H1 (cell line): ENCODE results near the gene OLA1. TPM values are rescaled to one million over a fixed set of nuclear protein-coding genes. Genes with fewer than 3 reads are reported as not detected.

Experiments
- CTCF ChIA-PET: fragments of 300-600 bp; sonication (Branson Sonifier 250); formaldehyde crosslinking; loops from one replicate; lab custom pipeline; 2021; ENCODE audit not compliant: partially characterized antibody; lab: Charles Lee
- POLR2A ChIA-PET: fragments of 300-600 bp; sonication (Branson Sonifier 250); formaldehyde crosslinking; loops from one replicate; lab custom pipeline; 2021; ENCODE audit warnings: inconsistent platforms; ENCODE audit not compliant: partially characterized antibody; lab: Charles Lee
- DNase-seq, 2 experiments: peaks; one replicate each; pipeline versions ENCODE4 v3.0.0 to v3.0.0-alpha.2; 2010 to 2022; ENCODE audit warnings: low spot score in 2 of 2, low read depth in 1 of 2, mixed read lengths in 1 of 2
- FAIRE-seq: peaks from 2 replicates; lab custom pipeline; 2011; peaks lifted over from hg19 to GRCh38; lab: Jason Lieb, UNC
- H2AFZ ChIP-seq: 2 replicates; pipeline ENCODE4 v1.8.1; 2012; ENCODE audit warnings: low read length, inconsistent platforms
- H2AK5ac ChIP-seq: 2 replicates; pipeline ENCODE4 v1.6.1; 2013; ENCODE audit warnings: low read depth, low read length
- H2BK120ac ChIP-seq: replicated peaks from 2 replicates; pipeline ENCODE3; 2013; ENCODE audit warnings: low read depth, low read length, inconsistent platforms
- H2BK12ac ChIP-seq: 2 replicates; pipeline ENCODE4 v1.6.1; 2013; ENCODE audit warnings: low read depth, low read length
- H2BK15ac ChIP-seq: 2 replicates; pipeline ENCODE4 v1.6.1; 2013; ENCODE audit warnings: low read length
- H2BK20ac ChIP-seq: 2 replicates; pipeline ENCODE4 v1.6.1; 2013; ENCODE audit warnings: low read length
- H2BK5ac ChIP-seq: 2 replicates; pipeline ENCODE4 v1.6.1; 2013; ENCODE audit warnings: low read depth, low read length
- H3K14ac ChIP-seq: 2 replicates; pipeline ENCODE4 v1.6.1; 2013; ENCODE audit warnings: inconsistent platforms; ENCODE audit not compliant: insufficient read length
- H3K18ac ChIP-seq: 2 replicates; pipeline ENCODE4 v1.6.1; 2013; ENCODE audit warnings: low read length; ENCODE audit errors: extremely low read depth
- H3K23ac ChIP-seq: 2 replicates; pipeline ENCODE4 v1.6.1; 2013; ENCODE audit warnings: inconsistent platforms; ENCODE audit not compliant: insufficient read length
- H3K23me2 ChIP-seq: 2 replicates; pipeline ENCODE4 v1.6.1; 2013; ENCODE audit warnings: low read depth, low read length
- H3K27ac ChIP-seq: 2 replicates; pipeline ENCODE4 v1.6.1; 2011; ENCODE audit warnings: low read depth, low read length, inconsistent platforms
- H3K27me3 ChIP-seq, 4 experiments: replicated peaks in 1 of 4; 1 replicate in 1 of 4; 2 replicates in 3 of 4; pipeline versions ENCODE4 v1.6.1 to v1.8.1; 2011 to 2013; ENCODE audit warnings: low read length in 3 of 4, mild to moderate bottlenecking in 3 of 4, inconsistent platforms in 2 of 4, mixed read lengths in 2 of 4, moderate library complexity in 1 of 4; ENCODE audit not compliant: control insufficient read depth in 3 of 4, insufficient read depth in 3 of 4; ENCODE audit errors: extremely low read depth in 1 of 4
- H3K36me3 ChIP-seq, 4 experiments: 2 replicates each; pipeline versions ENCODE4 v1.6.1 to v1.8.1; 2011 to 2013; ENCODE audit warnings: mild to moderate bottlenecking in 4 of 4, low read length in 3 of 4, moderate library complexity in 2 of 4, control low read depth in 1 of 4, inconsistent platforms in 1 of 4; ENCODE audit not compliant: insufficient read depth in 4 of 4, control insufficient read depth in 2 of 4
- H3K4ac ChIP-seq: replicated peaks from 2 replicates; pipeline ENCODE3; 2013; ENCODE audit warnings: low read length, low read depth, mixed read lengths, inconsistent platforms; ENCODE audit not compliant: insufficient read length
- H3K4me1 ChIP-seq, 4 experiments: replicated peaks in 1 of 4; 1 replicate in 1 of 4; 2 replicates in 3 of 4; pipeline versions ENCODE4 v1.6.1 to v1.8.1; 2011 to 2013; ENCODE audit warnings: low read length in 3 of 4, inconsistent platforms in 2 of 4, mixed read lengths in 1 of 4; ENCODE audit not compliant: insufficient read depth in 4 of 4, control insufficient read depth in 3 of 4
- H3K4me2 ChIP-seq, 2 experiments: 2 replicates each; pipeline versions ENCODE4 v1.6.1 to v1.8.1; 2011 to 2013; ENCODE audit warnings: low read depth in 2 of 2, low read length in 2 of 2, control low read depth in 1 of 2, inconsistent platforms in 1 of 2, mild to moderate bottlenecking in 1 of 2; ENCODE audit not compliant: insufficient read depth in 1 of 2
- H3K4me3 ChIP-seq, 4 experiments: fragments of 200-600, 300-600 bp in 1 of 4; sonication (generic), shearing (Covaris generic), sonication (Bioruptor Twin) in 1 of 4; 2 replicates each; pipeline versions ENCODE4 v1.5.1 to v1.8.1; 2011 to 2016; ENCODE audit warnings: low read length in 4 of 4, low read depth in 3 of 4, control low read depth in 2 of 4, inconsistent platforms in 2 of 4, mild to moderate bottlenecking in 2 of 4, mixed read lengths in 1 of 4, moderate library complexity in 1 of 4; ENCODE audit not compliant: insufficient read depth in 2 of 4; ENCODE audit errors: extremely low read depth in 1 of 4
- H3K56ac ChIP-seq: replicated peaks from 2 replicates; pipeline ENCODE3; 2013; ENCODE audit warnings: low read depth, mild to moderate bottlenecking, mixed read lengths, low read length, inconsistent platforms; ENCODE audit not compliant: insufficient read length
- H3K79me1 ChIP-seq: 2 replicates; pipeline ENCODE4 v1.6.1; 2013; ENCODE audit warnings: low read depth, low read length, control low read depth
- H3K79me2 ChIP-seq, 2 experiments: 2 replicates each; pipeline versions ENCODE4 v1.6.1 to v1.8.1; 2012 to 2013; ENCODE audit warnings: low read length in 2 of 2, mild to moderate bottlenecking in 2 of 2, inconsistent platforms in 1 of 2; ENCODE audit not compliant: insufficient read depth in 2 of 2, control insufficient read depth in 1 of 2
- H3K9ac ChIP-seq, 4 experiments: replicated peaks in 1 of 4; 1 replicate in 1 of 4; 2 replicates in 3 of 4; pipeline versions ENCODE4 v1.6.1 to v1.8.1; 2011 to 2013; ENCODE audit warnings: low read depth in 3 of 4, low read length in 3 of 4, control low read depth in 2 of 4, mild to moderate bottlenecking in 2 of 4, moderate library complexity in 2 of 4, inconsistent platforms in 1 of 4; ENCODE audit errors: extremely low read depth in 1 of 4
- H3K9me3 ChIP-seq, 2 experiments: 2 replicates each; pipeline versions ENCODE4 v1.6.1 to v1.8.1; 2012 to 2013; ENCODE audit warnings: mild to moderate bottlenecking in 2 of 2, moderate library complexity in 2 of 2, control low read depth in 1 of 2, inconsistent platforms in 1 of 2, low read depth in 1 of 2, low read length in 1 of 2, mixed read lengths in 1 of 2; ENCODE audit not compliant: insufficient read depth in 2 of 2
- H4K20me1 ChIP-seq, 2 experiments: replicated peaks in 1 of 2; 2 replicates each; pipeline versions ENCODE3 to v1.8.1; 2011 to 2013; ENCODE audit warnings: inconsistent platforms in 2 of 2, low read length in 2 of 2, mild to moderate bottlenecking in 1 of 2; ENCODE audit not compliant: insufficient read depth in 2 of 2, control insufficient read depth in 1 of 2
- H4K5ac ChIP-seq: 2 replicates; pipeline ENCODE4 v1.6.1; 2013; ENCODE audit warnings: low read length, low read depth, mixed read lengths, inconsistent platforms; ENCODE audit not compliant: insufficient read length
- H4K8ac ChIP-seq: 2 replicates; pipeline ENCODE4 v1.8.0; 2013; ENCODE audit warnings: mild to moderate bottlenecking, moderate library complexity, low read length, inconsistent platforms; ENCODE audit not compliant: insufficient read depth; ENCODE audit errors: extremely low read depth
- H4K91ac ChIP-seq: replicated peaks from 2 replicates; pipeline ENCODE3; 2013; ENCODE audit warnings: low read length, mixed read lengths, inconsistent platforms; ENCODE audit not compliant: insufficient read length
- BRCA1 ChIP-seq: IDR thresholded peaks from 2 replicates; pipeline ENCODE4 v1.6.1; 2012; ENCODE audit warnings: low read depth, low read length, improper control_type of control experiment
- CHD1 ChIP-seq: IDR thresholded peaks from 2 replicates; pipeline ENCODE4 v1.6.1; 2012; ENCODE audit warnings: low read depth, low read length, improper control_type of control experiment
- CREB1 ChIP-seq: IDR thresholded peaks from 2 replicates; pipeline ENCODE4 v1.6.1; 2012; ENCODE audit warnings: inconsistent platforms
- EP300 ChIP-seq, 2 experiments: IDR thresholded peaks; 1 replicate in 1 of 2; 2 replicates in 1 of 2; pipeline ENCODE4 v1.6.1; 2011 to 2012; ENCODE audit warnings: low read depth in 2 of 2, low read length in 2 of 2, mild to moderate bottlenecking in 2 of 2, borderline replicate concordance in 1 of 2, inconsistent platforms in 1 of 2, moderate library complexity in 1 of 2
- GABPA ChIP-seq: IDR thresholded peaks from 2 replicates; pipeline ENCODE4 v1.6.1; 2011; ENCODE audit warnings: mild to moderate bottlenecking, low read length, moderate library complexity, borderline replicate concordance; ENCODE audit not compliant: insufficient read depth
- MAFK ChIP-seq: IDR thresholded peaks from 2 replicates; pipeline ENCODE4 v1.6.1; 2012; ENCODE audit warnings: low read depth, mild to moderate bottlenecking, improper control_type of control experiment, low read length
- PHF8 ChIP-seq: fragments of 200-600 bp; sonication (generic); conservative IDR thresholded peaks from 2 replicates; pipeline ENCODE4 v1.7.1; 2012; ENCODE audit warnings: low read depth, mild to moderate bottlenecking, inconsistent platforms, low read length, moderate library complexity
- POLR2A ChIP-seq, 2 experiments: IDR thresholded peaks; 1 replicate in 1 of 2; 2 replicates in 1 of 2; pipeline ENCODE4 v1.6.1; 2011; ENCODE audit warnings: low read depth in 2 of 2, low read length in 2 of 2, mild to moderate bottlenecking in 2 of 2; ENCODE audit errors: control extremely low read depth in 1 of 2
- RAD21 ChIP-seq, 2 experiments: IDR thresholded peaks in 1 of 2; conservative IDR thresholded peaks in 1 of 2; 2 replicates each; pipeline ENCODE4 v1.6.1; 2011; ENCODE audit warnings: low read depth in 2 of 2, low read length in 2 of 2, improper control_type of control experiment in 1 of 2, inconsistent platforms in 1 of 2, mild to moderate bottlenecking in 1 of 2, moderate library complexity in 1 of 2
- RFX5 ChIP-seq: IDR thresholded peaks from 2 replicates; pipeline ENCODE4 v1.6.1; 2011; ENCODE audit warnings: low read depth, low read length, improper control_type of control experiment, borderline replicate concordance
- RNF2 ChIP-seq: fragments of 200-900, 300-1000 bp; sonication (generic); IDR thresholded peaks from 2 replicates; pipeline ENCODE4 v1.7.1; 2016; ENCODE audit warnings: borderline replicate concordance, low read depth, mild to moderate bottlenecking, antibody characterized with exemption, low read length; ENCODE audit not compliant: poor library complexity, severe bottlenecking; ENCODE audit errors: missing control alignments
- SIN3A ChIP-seq, 2 experiments: IDR thresholded peaks in 1 of 2; conservative IDR thresholded peaks in 1 of 2; 2 replicates each; pipeline ENCODE4 v1.6.1; 2011 to 2012; ENCODE audit warnings: low read length in 2 of 2, improper control_type of control experiment in 1 of 2, low read depth in 1 of 2, mild to moderate bottlenecking in 1 of 2
- SP1 ChIP-seq: IDR thresholded peaks from 2 replicates; pipeline ENCODE4 v1.6.1; 2011; ENCODE audit warnings: low read depth, low read length
- TAF1 ChIP-seq: IDR thresholded peaks from 2 replicates; pipeline ENCODE4 v1.6.1; 2011; ENCODE audit warnings: mild to moderate bottlenecking, low read depth, low read length
- WGBS, 2 experiments: shearing (Covaris generic) in 1 of 2; methylation state at CpG; one replicate each; pipeline versions ENCODE4 v1.1.6 to v1.1.7; 2013 to 2015; ENCODE audit warnings: low lambda C conversion rate in 2 of 2, mixed read lengths in 2 of 2, inconsistent platforms in 1 of 2, low coverage in 1 of 2, missing lambda C conversion rate in 1 of 2; ENCODE audit not compliant: insufficient replicate concordance in 2 of 2, insufficient coverage in 1 of 2, insufficient read length in 1 of 2; ENCODE audit errors: extremely low coverage in 1 of 2, missing lambda C conversion rate in 1 of 2; 5-methylcytosine and 5-hydroxymethylcytosine counted together
- polyA plus RNA-seq, 7 experiments: library from polyadenylated mRNA; depleted of rRNA in 3 of 7; stranded (reverse) in 5 of 7; unstranded in 2 of 7; fragments of >200 nt in 5 of 7; fragments of 200-250 nt in 2 of 7; gene quantifications; 1 replicate in 5 of 7; 2 replicates in 1 of 7; 4 replicates in 1 of 7; pipeline versions ENCODE4 v1.2.1 to v1.2.3, GENCODE V29; 2011 to 2013; ENCODE audit warnings: missing spikeins in 2 of 7, mixed read lengths in 2 of 7
- total RNA-seq: library from RNA; stranded (reverse); fragmentation: NEBNext Ultra II Directional; extraction: Animal tissue kit (Norgen Biotek cat#: 25700); gene quantifications from 2 replicates; pipeline ENCODE4 v1.2.1, GENCODE V29; 2021

The OLA1 gene
- total and polyA plus RNA-seq, 2 of the 8 experiments (the other 6 are each of a cell fraction or from before 2014, with no cell fraction given) = 39.3 to 158 TPM

GRCh38 chr2:174046172-174046571 lies 202.2 kb downstream of the OLA1 start:
- FAIRE-seq (no peak), DNase-seq (no peak)
- Histone ChIP-seq H3K4ac (no peak overlapping the region), H2AFZ (no peak overlapping the region), H3K18ac (no peak overlapping the region), H2BK120ac (no peak overlapping the region), H3K9me3 (no peaks in the 10 kb centered on the region), H3K27me3 (no peaks in the 10 kb centered on the region), H3K4me3 (no peak overlapping the region), H2BK20ac (no peak overlapping the region), H2BK12ac (no peak overlapping the region), H4K5ac (no peak overlapping the region), H3K23me2 (no peaks in the 10 kb centered on the region), H3K56ac (no peak overlapping the region), H2BK5ac (no peak overlapping the region), H4K8ac (no peak overlapping the region), H3K14ac (no peak overlapping the region), H3K27ac (no peak overlapping the region), H2BK15ac (no peak overlapping the region), H3K4me2 (no peak overlapping the region), H4K20me1 (no peaks in the 10 kb centered on the region), H3K36me3 (no peaks in the 10 kb centered on the region), H3K23ac (no peak overlapping the region), H4K91ac (no peak overlapping the region), H3K79me2 (no peaks in the 10 kb centered on the region), H2AK5ac (no peak overlapping the region), H3K79me1 (no peaks in the 10 kb centered on the region), H3K4me1 (peaks cover 0 to 4% (median 2%) of the 10 kb centered on the region in 4 experiments; a peak in 2 of 7 replicates), H3K9ac (no peak overlapping the region)
- WGBS, 2 experiments = 98% methylated on average over 3 of the region's 3 CpGs; no CpG with 5 or more reads in 1 of the 2 experiments
- POLR2A ChIA-PET = no interaction called here
- CTCF ChIA-PET = interaction anchor here (0.6 to 1.7 kb wide), 2 partner anchors 8 to 1367 kb away, joined by 3 to 5 read pairs; no protein-coding TSS in a partner anchor
- TF ChIP-seq CHD1 (no peak), GABPA (no peak), SP1 (no peak), TAF1 (no peak), MAFK (no peak), RFX5 (no peak), PHF8 (no peak), BRCA1 (no peak), SIN3A (conservative IDR thresholded peaks at IDR 0.05 in 1 of 2, IDR thresholded peaks at IDR 0.05 in 1 of 2; ENCODE audit: low read depth in 1 of 2, low read length in 2 of 2) (no peak), EP300 (IDR thresholded peaks at IDR 0.05; ENCODE audit: borderline replicate concordance in 1 of 2, low read depth in 2 of 2, low read length in 2 of 2) (no peak), RNF2 (no peak), RAD21 (IDR thresholded peaks at IDR 0.05 in 1 of 2, conservative IDR thresholded peaks at IDR 0.05 in 1 of 2; ENCODE audit: low read depth in 2 of 2, low read length in 2 of 2) (no peak), POLR2A (IDR thresholded peaks at IDR 0.05; ENCODE audit: control extremely low read depth in 1 of 2, low read depth in 2 of 2, low read length in 2 of 2) (no peak), CREB1 (no peak)
